ENCODE measurements around the gene ERCC4. TPM values are rescaled to one million over a fixed set of nuclear protein-coding genes. Genes with fewer than 3 reads are reported as not detected.

Gene ERCC4
- total RNA-seq, 1 donor from 2014 or later = 14.3 TPM

- no peaks in the 10 kb centered on the region for H3K36me3 Mint-ChIP-seq (ENCODE audit: low read depth, unreplicated experiment)
- H3K9me3 Mint-ChIP-seq (ENCODE audit: unreplicated experiment) = no peaks in the 10 kb centered on the region
- peaks cover 3% of the 10 kb centered on the region for H3K27me3 Mint-ChIP-seq (ENCODE audit: unreplicated experiment)
- peaks cover 7% of the 10 kb centered on the region for H3K4me1 Mint-ChIP-seq (ENCODE audit: unreplicated experiment)
- DNase-seq (ENCODE audit: low spot score) = no peak
- TF ChIP-seq CTCF (IDR thresholded peaks at IDR 0.05; ENCODE audit: unreplicated experiment) = no peak
- H3K4me3 Mint-ChIP-seq (ENCODE audit: unreplicated experiment) = no peak overlapping the region
- no peak overlapping the region for H3K27ac Mint-ChIP-seq (ENCODE audit: unreplicated experiment)
Measured at GRCh38 chr16:13936155-13936554, 16.2 kb downstream of the ERCC4 start.

- Mint-ChIP-seq H3K4me3 (ENCODE audit: unreplicated experiment) (no peak overlapping the region), H3K36me3 (ENCODE audit: low read depth, unreplicated experiment) (no peaks in the 10 kb centered on the region), H3K27ac (ENCODE audit: unreplicated experiment) (no peak overlapping the region), H3K9me3 (ENCODE audit: unreplicated experiment) (no peaks in the 10 kb centered on the region), H3K27me3 (ENCODE audit: unreplicated experiment) (peaks cover 3% of the 10 kb centered on the region), H3K4me1 (ENCODE audit: unreplicated experiment) (peaks cover 7% of the 10 kb centered on the region)
- no peak for TF ChIP-seq CTCF (IDR thresholded peaks at IDR 0.05; ENCODE audit: unreplicated experiment)
- DNase-seq (ENCODE audit: low spot score) = no peak
Measured at GRCh38 chr16:13936596-13937081, 16.7 kb downstream of the ERCC4 start.

DNA sequence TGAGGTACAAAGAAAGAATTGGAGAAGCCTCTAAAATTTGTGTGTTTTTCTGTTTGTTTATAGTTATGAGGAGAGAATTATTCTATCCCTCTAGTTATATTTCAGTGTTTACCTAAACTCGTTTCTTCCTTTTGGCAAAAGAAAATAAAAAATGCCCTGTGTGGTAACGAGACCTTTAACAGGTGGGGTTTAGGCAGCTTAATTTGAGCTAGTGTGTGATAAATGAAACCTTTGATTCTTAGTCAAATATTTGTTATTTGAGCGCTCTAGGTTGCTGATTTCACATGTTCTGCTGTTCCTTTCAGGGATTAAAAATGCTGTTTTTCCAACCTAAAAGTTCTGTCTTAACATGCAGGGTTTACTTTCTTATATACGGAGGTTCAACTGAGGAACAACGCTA is 17.5 kb downstream of the ERCC4 start:
- Mint-ChIP-seq H3K4me1 (ENCODE audit: unreplicated experiment) (peaks cover 7% of the 10 kb centered on the region), H3K27me3 (ENCODE audit: unreplicated experiment) (peaks cover 3% of the 10 kb centered on the region), H3K36me3 (ENCODE audit: low read depth, unreplicated experiment) (no peaks in the 10 kb centered on the region), H3K27ac (ENCODE audit: unreplicated experiment) (no peak overlapping the region), H3K9me3 (ENCODE audit: unreplicated experiment) (no peaks in the 10 kb centered on the region), H3K4me3 (ENCODE audit: unreplicated experiment) (no peak overlapping the region)
- TF ChIP-seq CTCF (IDR thresholded peaks at IDR 0.05; ENCODE audit: unreplicated experiment) = no peak
- no peak for DNase-seq (ENCODE audit: low spot score)

DNA sequence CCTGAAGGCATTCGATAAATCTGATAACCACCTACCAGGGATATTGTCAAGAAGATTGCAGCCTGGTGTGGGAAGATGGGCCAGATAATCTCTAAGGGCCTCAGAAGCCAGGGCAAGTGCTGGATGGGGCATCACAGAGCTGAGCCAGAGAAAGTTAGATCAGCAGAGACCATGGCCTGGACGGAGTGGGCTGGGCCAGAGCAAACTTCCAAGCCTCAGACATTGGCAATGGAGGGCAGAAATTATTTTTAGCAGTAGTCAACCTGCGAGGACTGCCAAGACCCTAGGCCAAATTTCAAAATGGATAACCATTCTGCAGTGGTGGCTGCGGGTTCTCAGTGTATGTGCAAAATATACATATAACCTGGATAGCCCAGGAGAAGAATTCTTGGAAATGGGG is 18.5 kb downstream of the ERCC4 start:
- no peak for DNase-seq (ENCODE audit: low spot score)
- H3K27me3 Mint-ChIP-seq (ENCODE audit: unreplicated experiment) = peaks cover 3% of the 10 kb centered on the region
- no peak overlapping the region for H3K4me3 Mint-ChIP-seq (ENCODE audit: unreplicated experiment)
- no peak for TF ChIP-seq CTCF (IDR thresholded peaks at IDR 0.05; ENCODE audit: unreplicated experiment)
- H3K27ac Mint-ChIP-seq (ENCODE audit: unreplicated experiment) = no peak overlapping the region
- H3K9me3 Mint-ChIP-seq (ENCODE audit: unreplicated experiment) = no peaks in the 10 kb centered on the region
- H3K36me3 Mint-ChIP-seq (ENCODE audit: low read depth, unreplicated experiment) = no peaks in the 10 kb centered on the region
- H3K4me1 Mint-ChIP-seq (ENCODE audit: unreplicated experiment) = peaks cover 7% of the 10 kb centered on the region

DNA sequence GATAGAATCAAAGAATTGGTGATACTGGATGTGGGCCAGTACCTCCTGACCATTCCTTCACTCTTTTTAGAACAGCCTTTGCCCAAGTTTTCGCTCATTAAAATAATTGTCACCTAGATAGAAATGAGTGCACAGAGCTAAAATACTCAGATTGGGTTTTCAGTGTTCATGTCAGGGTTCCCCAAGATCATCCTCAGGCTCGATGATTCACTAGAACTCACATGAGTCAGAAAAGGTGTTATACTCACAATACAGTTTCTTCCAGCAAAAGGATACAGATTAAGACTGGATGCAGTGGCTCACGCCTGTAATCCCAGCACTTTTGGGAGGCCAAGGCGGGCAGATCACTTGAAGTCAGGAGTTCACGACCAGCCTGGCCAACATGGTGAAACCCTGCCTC is 19.9 kb downstream of the ERCC4 start:
- no peak for TF ChIP-seq CTCF (IDR thresholded peaks at IDR 0.05; ENCODE audit: unreplicated experiment)
- H3K27me3 Mint-ChIP-seq (ENCODE audit: unreplicated experiment) = peaks cover 3% of the 10 kb centered on the region
- H3K27ac Mint-ChIP-seq (ENCODE audit: unreplicated experiment) = no peak overlapping the region
- no peak for DNase-seq (ENCODE audit: low spot score)
- no peak overlapping the region for H3K4me3 Mint-ChIP-seq (ENCODE audit: unreplicated experiment)
- peaks cover 7% of the 10 kb centered on the region for H3K4me1 Mint-ChIP-seq (ENCODE audit: unreplicated experiment)
- H3K36me3 Mint-ChIP-seq (ENCODE audit: low read depth, unreplicated experiment) = no peaks in the 10 kb centered on the region
- H3K9me3 Mint-ChIP-seq (ENCODE audit: unreplicated experiment) = no peaks in the 10 kb centered on the region
